K562 (cell line): ENCODE measurements around the gene NR3C2.

Source experiments
- EP400 ChIP-seq: fragments of 450-650 bp; IDR thresholded peaks from 2 replicates; pipeline ENCODE4 v1.6.1; 2017; ENCODE audit warnings: antibody characterized with exemption, mild to moderate bottlenecking, moderate library complexity
- IRF2 ChIP-seq: sonication (generic); formaldehyde crosslinking; IDR thresholded peaks from 2 replicates; pipeline ENCODE4 v1.8.1; 2022; ENCODE audit warnings: mild to moderate bottlenecking, missing genetic modification reagents
- NR2C2 ChIP-seq, 2 experiments: fragments of 200-800 bp in 1 of 2; sonication (Bioruptor generic) in 1 of 2; sonication (generic) in 1 of 2; formaldehyde crosslinking in 1 of 2; IDR thresholded peaks; 2 replicates each; pipeline versions ENCODE4 v1.6.1 to v1.8.0; 2016 to 2022; ENCODE audit warnings: mild to moderate bottlenecking in 1 of 2, missing compliant biosample characterization in 1 of 2, missing genetic modification characterization in 1 of 2, missing genetic modification reagents in 1 of 2
- TAF1 ChIP-seq: IDR thresholded peaks from 2 replicates; pipeline ENCODE4 v1.6.1; 2011; ENCODE audit warnings: mild to moderate bottlenecking, low read length, moderate library complexity; ENCODE audit not compliant: insufficient read depth, control insufficient read depth, severe bottlenecking; ENCODE audit errors: extremely low read depth
- ZFP36 ChIP-seq: fragments of 150-350 bp; IDR thresholded peaks from 2 replicates; pipeline ENCODE4 v1.6.1; 2018; ENCODE audit warnings: low read length, low read depth; ENCODE audit not compliant: partially characterized antibody
- ZNF316 ChIP-seq: fragments of 450-650 bp; IDR thresholded peaks from 2 replicates; pipeline ENCODE4 v1.6.1; 2016

DNA sequence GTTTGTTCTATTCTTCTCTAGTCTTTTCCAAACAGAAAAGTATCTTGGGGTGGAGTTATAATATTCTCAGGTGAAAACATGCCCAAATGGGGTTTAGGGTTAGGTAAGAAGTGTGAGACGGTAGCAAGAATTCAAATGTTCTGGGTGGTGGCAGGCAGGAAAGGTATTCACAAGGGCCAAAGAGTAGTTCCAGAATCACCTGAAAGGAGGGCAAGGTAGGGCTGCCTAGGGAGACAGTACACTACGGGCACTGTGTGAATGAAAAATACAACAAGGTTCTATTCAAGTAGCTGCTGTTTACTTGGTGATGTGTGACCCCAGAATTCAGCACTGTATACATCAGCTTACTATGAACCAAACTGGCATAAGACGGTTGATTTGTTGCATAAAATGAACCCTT, 51.9 kb downstream of the NR3C2 start:
- TF ChIP-seq IRF2 (CRISPR knock-in tag) (no peak), ZFP36 (no peak), EP400 (no peak), TAF1 (no peak), NR2C2 (CRISPR knock-in tag; IDR thresholded peaks at IDR 0.05) (no peak), NR2C2 (tag; IDR thresholded peaks at IDR 0.05) (no peak), ZNF316 (no peak)
